ENCODE data around the gene MLXIP.
A peak's percentile ranks its signal among the peaks of the same experiment; 100 is the strongest.

Gene MLXIP

DNA sequence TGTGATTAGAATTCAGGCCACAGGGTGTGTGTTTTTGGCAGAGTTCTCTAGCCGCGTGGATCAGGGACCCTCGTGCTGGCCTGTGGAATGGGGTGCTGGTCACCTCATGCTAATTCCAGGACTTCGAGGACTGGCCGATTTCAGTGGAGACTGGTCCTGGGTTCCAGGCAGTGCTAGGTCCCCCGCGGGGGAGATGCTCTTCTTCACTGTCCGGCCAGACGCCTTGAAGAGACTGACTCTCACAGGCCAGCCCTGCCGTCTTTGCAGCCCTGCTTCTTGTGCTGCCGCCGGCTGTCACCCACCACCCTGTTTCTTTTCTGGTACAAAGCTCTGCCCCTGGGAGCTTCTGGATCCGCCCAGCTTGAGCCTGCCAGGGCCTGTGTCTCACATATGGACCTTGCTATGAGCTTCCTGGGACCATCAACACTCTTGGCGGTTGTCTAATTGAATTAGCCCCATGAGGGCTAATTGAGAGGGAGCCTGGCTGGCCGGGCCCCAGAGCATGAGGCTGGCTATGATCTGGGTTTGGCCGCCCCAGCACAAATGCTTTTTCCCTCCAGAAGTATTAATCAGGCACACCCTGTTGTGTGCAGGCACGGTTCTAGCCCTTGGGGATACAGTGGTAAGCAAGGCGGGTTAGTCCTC is 8.2 kb downstream of the MLXIP start:
- H3K4me2 ChIP-seq (ENCODE audit: insufficient read depth, low read length, poor library complexity, severe bottlenecking): no peak overlapping the region
- peaks cover 3 to 58% of the 10 kb centered on the region in 2 donors for H3K36me3 ChIP-seq (replicated peaks in 1 of 2; ENCODE audit: control insufficient read depth in 2 of 2, insufficient read depth in 2 of 2, low read length in 2 of 2)
- H2BK15ac ChIP-seq (ENCODE audit: low read length): no peak overlapping the region
- no peak overlapping the region for H2BK12ac ChIP-seq (ENCODE audit: low read length)
- H2AK5ac ChIP-seq (ENCODE audit: low read depth, low read length): no peak overlapping the region
- H3K9ac ChIP-seq (ENCODE audit: low read depth, low read length, poor library complexity): no peak overlapping the region
- H2BK5ac ChIP-seq (ENCODE audit: low read length): no peak overlapping the region
- no peak overlapping the region for H2AFZ ChIP-seq (ENCODE audit: low read length)
- peaks cover 8 to 9% of the 10 kb centered on the region in 2 donors for H3K4me1 ChIP-seq (ENCODE audit: control insufficient read depth in 2 of 2, insufficient read depth in 1 of 2, low read depth in 1 of 2, low read length in 2 of 2)
- no peak for DNase-seq (ENCODE audit: low spot score)
- H4K91ac ChIP-seq (ENCODE audit: low read depth, low read length, poor library complexity): no peak overlapping the region
- H3K4me3 ChIP-seq (ENCODE audit: low read length in 2 of 2): no peak overlapping the region
- no CpG with 5 or more reads among the region's 18 CpGs for WGBS, 2 donors (ENCODE audit: extremely low coverage in 2 of 2, insufficient read length in 2 of 2, insufficient replicate concordance in 1 of 2)
- no peak overlapping the region for H3K23ac ChIP-seq (ENCODE audit: low read depth, low read length, poor library complexity)
- no peaks in the 10 kb centered on the region for H3K9me3 ChIP-seq (replicated peaks in 1 of 2; ENCODE audit: control insufficient read depth in 2 of 2, insufficient read depth in 1 of 2, low read depth in 1 of 2, low read length in 2 of 2)
- no peaks in the 10 kb centered on the region for H3K27me3 ChIP-seq (ENCODE audit: control insufficient read depth in 3 of 3, insufficient read depth in 3 of 3, low read depth in 1 of 3, low read length in 3 of 3)
- no peak overlapping the region for H3K14ac ChIP-seq (ENCODE audit: low read length)
- H3K79me1 ChIP-seq (ENCODE audit: low read depth, low read length): no peaks in the 10 kb centered on the region
- no peak overlapping the region for H3K27ac ChIP-seq (replicated peaks; ENCODE audit: low read length)
- H2BK120ac ChIP-seq (ENCODE audit: low read depth, low read length): no peak overlapping the region
- no peak overlapping the region for H4K8ac ChIP-seq (ENCODE audit: low read depth, low read length)
- no peak overlapping the region for H3K4ac ChIP-seq (ENCODE audit: low read length)
- H3K18ac ChIP-seq (ENCODE audit: low read length): no peak overlapping the region

DNA sequence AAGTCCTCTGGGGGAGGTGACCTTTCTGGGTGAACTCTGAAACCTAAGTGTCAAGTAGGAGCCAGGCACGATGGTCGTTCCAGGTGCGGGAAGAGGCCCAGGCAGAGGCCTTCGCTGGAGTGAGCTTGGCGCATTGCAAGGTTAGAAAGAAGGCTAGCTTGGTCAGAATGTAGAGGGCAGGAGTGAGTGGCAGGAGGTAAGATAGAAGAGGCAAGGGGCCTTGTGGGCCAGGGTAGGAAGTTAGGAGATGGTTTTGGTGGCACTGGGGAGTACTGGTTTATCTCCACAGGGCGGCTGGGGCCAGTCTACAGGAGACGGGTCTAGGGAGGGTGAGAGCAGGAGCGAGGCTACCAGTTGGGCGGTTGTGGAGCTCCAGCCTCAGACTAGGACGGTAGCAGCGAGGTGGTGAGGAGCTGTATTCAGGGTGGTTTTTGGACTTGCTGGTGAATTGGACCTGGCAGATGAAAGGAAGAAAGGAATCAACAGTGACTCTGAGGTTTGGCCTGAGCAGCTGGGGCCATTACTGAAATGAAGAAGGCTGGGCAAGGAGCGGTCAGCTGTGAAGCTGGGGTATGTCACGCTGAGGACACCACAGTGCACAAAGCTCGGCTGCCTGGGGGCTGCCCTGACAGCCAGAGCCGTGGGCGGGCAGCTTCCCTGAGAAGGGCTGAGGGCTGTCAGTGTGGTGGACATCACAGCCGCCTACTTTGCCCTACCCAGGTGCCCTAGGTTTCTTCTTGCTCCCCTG is 9.0 kb downstream of the MLXIP start:
- Histone ChIP-seq H2BK12ac (ENCODE audit: low read length) (no peak overlapping the region), H3K18ac (ENCODE audit: low read length) (no peak overlapping the region), H2BK5ac (ENCODE audit: low read length) (no peak overlapping the region), H3K9me3 (replicated peaks in 1 of 2; ENCODE audit: control insufficient read depth in 2 of 2, insufficient read depth in 1 of 2, low read depth in 1 of 2, low read length in 2 of 2) (no peaks in the 10 kb centered on the region), H3K79me1 (ENCODE audit: low read depth, low read length) (no peaks in the 10 kb centered on the region), H4K91ac (ENCODE audit: low read depth, low read length, poor library complexity) (no peak overlapping the region), H3K4me1 (ENCODE audit: control insufficient read depth in 2 of 2, insufficient read depth in 1 of 2, low read depth in 1 of 2, low read length in 2 of 2) (peaks cover 8 to 9% of the 10 kb centered on the region in 2 donors), H3K36me3 (replicated peaks in 1 of 2; ENCODE audit: control insufficient read depth in 2 of 2, insufficient read depth in 2 of 2, low read length in 2 of 2) (peaks cover 3 to 58% of the 10 kb centered on the region in 2 donors), H3K4me3 (ENCODE audit: low read length in 2 of 2) (no peak overlapping the region), H3K4me2 (ENCODE audit: insufficient read depth, low read length, poor library complexity, severe bottlenecking) (no peak overlapping the region), H3K27ac (replicated peaks; ENCODE audit: low read length) (no peak overlapping the region), H2BK120ac (ENCODE audit: low read depth, low read length) (no peak overlapping the region), H2AK5ac (ENCODE audit: low read depth, low read length) (peak overlapping the region; percentile 63), H3K9ac (ENCODE audit: low read depth, low read length, poor library complexity) (no peak overlapping the region), H3K4ac (ENCODE audit: low read length) (no peak overlapping the region), H2AFZ (ENCODE audit: low read length) (no peak overlapping the region), H3K23ac (ENCODE audit: low read depth, low read length, poor library complexity) (no peak overlapping the region), H2BK15ac (ENCODE audit: low read length) (no peak overlapping the region), H3K14ac (ENCODE audit: low read length) (no peak overlapping the region), H4K8ac (ENCODE audit: low read depth, low read length) (no peak overlapping the region), H3K27me3 (ENCODE audit: control insufficient read depth in 3 of 3, insufficient read depth in 3 of 3, low read depth in 1 of 3, low read length in 3 of 3) (no peaks in the 10 kb centered on the region)
- DNase-seq (ENCODE audit: low spot score): no peak
- no CpG with 5 or more reads among the region's 17 CpGs for WGBS, 2 donors (ENCODE audit: extremely low coverage in 2 of 2, insufficient read length in 2 of 2, insufficient replicate concordance in 1 of 2)

DNA sequence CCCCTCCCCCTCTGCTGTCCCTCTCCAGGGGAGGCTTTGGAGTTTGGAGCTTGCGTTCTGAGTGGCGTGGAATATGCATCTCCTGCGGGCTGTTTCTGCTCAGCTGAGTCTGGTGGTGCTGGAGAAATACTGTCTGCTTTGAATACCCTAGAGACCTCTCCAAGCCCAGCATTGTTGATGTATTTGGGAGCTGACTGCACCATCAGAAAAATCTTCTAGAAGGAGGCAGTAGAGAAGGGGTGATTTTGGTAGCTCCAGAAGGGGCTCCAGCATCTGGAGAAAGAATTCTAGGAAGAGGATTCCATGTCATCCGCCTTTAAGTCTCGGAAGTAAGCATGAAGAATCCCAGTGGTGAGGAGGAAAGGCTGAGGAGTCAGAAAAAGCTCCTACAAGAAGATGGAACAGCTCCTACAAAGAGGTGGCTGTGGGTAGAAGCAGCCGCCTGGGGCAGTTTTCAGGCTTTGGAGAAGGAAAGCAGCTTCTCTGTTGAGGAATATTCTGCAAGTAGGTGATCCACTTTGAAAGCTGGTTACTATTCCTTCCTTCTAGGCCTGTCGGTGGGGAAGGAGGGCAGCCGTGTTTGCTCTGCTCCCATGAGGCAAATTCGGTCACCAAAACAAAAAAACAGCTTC is 9.7 kb downstream of the MLXIP start:
- Histone ChIP-seq H2BK15ac (ENCODE audit: low read length) (no peak overlapping the region), H3K4me1 (ENCODE audit: control insufficient read depth in 2 of 2, insufficient read depth in 1 of 2, low read depth in 1 of 2, low read length in 2 of 2) (peaks cover 9 to 11% of the 10 kb centered on the region in 2 donors), H3K4ac (ENCODE audit: low read length) (no peak overlapping the region), H4K8ac (ENCODE audit: low read depth, low read length) (no peak overlapping the region), H2BK12ac (ENCODE audit: low read length) (no peak overlapping the region), H2BK5ac (ENCODE audit: low read length) (no peak overlapping the region), H3K9me3 (replicated peaks in 1 of 2; ENCODE audit: control insufficient read depth in 2 of 2, insufficient read depth in 1 of 2, low read depth in 1 of 2, low read length in 2 of 2) (peaks cover 0 to 5% of the 10 kb centered on the region in 2 donors), H2BK120ac (ENCODE audit: low read depth, low read length) (no peak overlapping the region), H2AFZ (ENCODE audit: low read length) (no peak overlapping the region), H3K27me3 (ENCODE audit: control insufficient read depth in 3 of 3, insufficient read depth in 3 of 3, low read depth in 1 of 3, low read length in 3 of 3) (peaks cover 0 to 5% (median 0%) of the 10 kb centered on the region in 3 experiments), H3K9ac (ENCODE audit: low read depth, low read length, poor library complexity) (no peak overlapping the region), H4K91ac (ENCODE audit: low read depth, low read length, poor library complexity) (no peak overlapping the region), H3K79me1 (ENCODE audit: low read depth, low read length) (peaks cover 6% of the 10 kb centered on the region), H3K18ac (ENCODE audit: low read length) (no peak overlapping the region), H3K36me3 (replicated peaks in 1 of 2; ENCODE audit: control insufficient read depth in 2 of 2, insufficient read depth in 2 of 2, low read length in 2 of 2) (peaks cover 8 to 54% of the 10 kb centered on the region in 2 donors), H3K4me2 (ENCODE audit: insufficient read depth, low read length, poor library complexity, severe bottlenecking) (no peak overlapping the region), H3K14ac (ENCODE audit: low read length) (no peak overlapping the region), H2AK5ac (ENCODE audit: low read depth, low read length) (peak overlapping the region; percentile 63), H3K4me3 (ENCODE audit: low read length in 2 of 2) (no peak overlapping the region), H3K23ac (ENCODE audit: low read depth, low read length, poor library complexity) (no peak overlapping the region), H3K27ac (replicated peaks; ENCODE audit: low read length) (no peak overlapping the region)
- DNase-seq (ENCODE audit: low spot score): no peak
- WGBS, 2 donors (ENCODE audit: extremely low coverage in 2 of 2, insufficient read length in 2 of 2, insufficient replicate concordance in 1 of 2): no CpG with 5 or more reads among the region's 9 CpGs

DNA sequence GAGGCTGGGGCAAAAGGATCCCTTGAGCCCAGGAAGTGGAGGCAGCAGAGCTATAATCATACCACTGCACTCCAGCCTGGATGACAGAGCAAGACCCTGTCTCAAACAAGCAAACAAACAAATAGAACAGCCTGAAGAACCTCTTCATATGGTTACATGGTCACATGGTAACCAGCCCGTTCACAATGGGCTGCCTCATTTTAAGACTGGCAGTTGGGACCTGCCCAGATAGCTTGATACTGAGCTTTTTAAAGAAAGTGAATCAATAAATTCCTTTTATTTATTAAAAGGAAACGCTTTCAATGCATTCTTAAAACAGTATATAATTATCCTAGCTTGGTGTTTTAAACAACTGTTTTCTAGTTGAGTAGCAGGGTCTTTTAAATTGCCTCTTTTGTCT is 10.5 kb downstream of the MLXIP start:
- no peak overlapping the region for H2BK5ac ChIP-seq (ENCODE audit: low read length)
- no peak overlapping the region for H4K8ac ChIP-seq (ENCODE audit: low read depth, low read length)
- H3K23ac ChIP-seq (ENCODE audit: low read depth, low read length, poor library complexity): no peak overlapping the region
- no peak overlapping the region for H3K18ac ChIP-seq (ENCODE audit: low read length)
- H2AK5ac ChIP-seq (ENCODE audit: low read depth, low read length): no peak overlapping the region
- H2BK12ac ChIP-seq (ENCODE audit: low read length): no peak overlapping the region
- H2BK15ac ChIP-seq (ENCODE audit: low read length): no peak overlapping the region
- H3K27ac ChIP-seq (replicated peaks; ENCODE audit: low read length): no peak overlapping the region
- no peak for DNase-seq (ENCODE audit: low spot score)
- no peak overlapping the region for H3K9ac ChIP-seq (ENCODE audit: low read depth, low read length, poor library complexity)
- H2BK120ac ChIP-seq (ENCODE audit: low read depth, low read length): no peak overlapping the region
- H3K4me1 ChIP-seq (ENCODE audit: control insufficient read depth in 2 of 2, insufficient read depth in 1 of 2, low read depth in 1 of 2, low read length in 2 of 2): peaks cover 9 to 11% of the 10 kb centered on the region in 2 donors
- no peak overlapping the region for H2AFZ ChIP-seq (ENCODE audit: low read length)
- no CpG with 5 or more reads among the region's 2 CpGs for WGBS, 2 donors (ENCODE audit: extremely low coverage in 2 of 2, insufficient read length in 2 of 2, insufficient replicate concordance in 1 of 2)
- H3K4ac ChIP-seq (ENCODE audit: low read length): no peak overlapping the region
- H3K14ac ChIP-seq (ENCODE audit: low read length): no peak overlapping the region
- H3K79me1 ChIP-seq (ENCODE audit: low read depth, low read length): peaks cover 13% of the 10 kb centered on the region
- H4K91ac ChIP-seq (ENCODE audit: low read depth, low read length, poor library complexity): no peak overlapping the region
- H3K4me2 ChIP-seq (ENCODE audit: insufficient read depth, low read length, poor library complexity, severe bottlenecking): no peak overlapping the region
- H3K36me3 ChIP-seq (replicated peaks in 1 of 2; ENCODE audit: control insufficient read depth in 2 of 2, insufficient read depth in 2 of 2, low read length in 2 of 2): peaks cover 8 to 48% of the 10 kb centered on the region in 2 donors
- H3K4me3 ChIP-seq (ENCODE audit: low read length in 2 of 2): no peak overlapping the region
- peaks cover 0 to 13% of the 10 kb centered on the region in 2 donors for H3K9me3 ChIP-seq (replicated peaks in 1 of 2; ENCODE audit: control insufficient read depth in 2 of 2, insufficient read depth in 1 of 2, low read depth in 1 of 2, low read length in 2 of 2)
- peaks cover 0 to 7% (median 0%) of the 10 kb centered on the region in 3 experiments for H3K27me3 ChIP-seq (ENCODE audit: control insufficient read depth in 3 of 3, insufficient read depth in 3 of 3, low read depth in 1 of 3, low read length in 3 of 3)
